NCI-H2227 (cell line): ENCODE results near the gene NTM.

Source experiments
- DNase-seq: peaks from one replicate; lab custom pipeline; 2025; ENCODE audit not compliant: unreplicated experiment; lab: John Stamatoyannopoulos, UW

Gene NTM

GRCh38 chr11:131696690-131697089 is 326.3 kb downstream of the NTM start:
- DNase-seq: no peak

DNA sequence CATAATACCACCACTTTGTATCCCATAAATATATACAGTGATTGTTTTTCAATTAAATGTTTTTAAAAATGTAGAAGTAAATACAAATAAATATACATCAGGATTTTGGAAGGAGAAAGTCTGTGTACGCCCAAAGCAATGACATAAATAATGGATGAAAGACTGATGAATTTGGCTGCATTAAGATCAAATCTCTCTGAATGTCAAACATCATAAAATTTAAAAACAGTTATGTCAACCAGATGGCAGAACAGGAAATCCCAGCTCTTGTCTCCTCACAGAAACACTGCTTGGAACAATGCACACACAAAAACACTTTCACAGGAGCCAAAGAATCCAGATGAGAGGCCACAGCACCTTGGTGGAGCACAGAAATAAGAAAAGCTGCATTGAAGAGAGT is 332.9 kb downstream of the NTM start:
- no peak for DNase-seq

DNA sequence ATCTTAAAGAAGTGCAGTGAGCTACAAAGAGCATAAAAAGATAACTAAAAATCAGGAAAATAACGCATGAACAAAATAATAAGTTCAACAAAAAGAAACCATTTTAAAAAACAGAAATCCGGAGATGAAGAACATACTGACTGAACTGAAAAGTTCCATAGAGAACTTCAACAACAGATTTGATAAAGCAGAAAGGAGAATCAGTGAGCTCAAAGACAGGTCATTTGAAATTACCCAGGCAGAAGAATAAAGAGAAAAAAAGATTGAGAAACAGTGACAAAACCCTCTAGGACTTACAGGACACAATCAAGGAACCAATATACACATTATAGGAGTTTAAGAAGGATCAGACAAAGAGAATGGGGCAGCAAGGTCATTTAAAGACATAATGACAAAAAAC is 334.3 kb downstream of the NTM start:
- no peak for DNase-seq

GRCh38 chr11:131710511-131710910 is 340.1 kb downstream of the NTM start:
- no peak for DNase-seq

- DNase-seq: no peak
Measured at GRCh38 chr11:131712897-131713296, 342.5 kb downstream of the NTM start.

GRCh38 chr11:131713529-131714134 is 343.2 kb downstream of the NTM start:
- DNase-seq: no peak

GRCh38 chr11:131717616-131718015 is 347.2 kb downstream of the NTM start:
- no peak for DNase-seq

GRCh38 chr11:131723088-131723487 is 352.7 kb downstream of the NTM start:
- DNase-seq: peak; percentile 88

GRCh38 chr11:131724436-131724975 is 354.1 kb downstream of the NTM start:
- peak; percentile 42 for DNase-seq

GRCh38 chr11:131734871-131735270 is 364.5 kb downstream of the NTM start:
- DNase-seq: no peak

GRCh38 chr11:131737357-131737756 is 366.9 kb downstream of the NTM start:
- DNase-seq: no peak

DNA sequence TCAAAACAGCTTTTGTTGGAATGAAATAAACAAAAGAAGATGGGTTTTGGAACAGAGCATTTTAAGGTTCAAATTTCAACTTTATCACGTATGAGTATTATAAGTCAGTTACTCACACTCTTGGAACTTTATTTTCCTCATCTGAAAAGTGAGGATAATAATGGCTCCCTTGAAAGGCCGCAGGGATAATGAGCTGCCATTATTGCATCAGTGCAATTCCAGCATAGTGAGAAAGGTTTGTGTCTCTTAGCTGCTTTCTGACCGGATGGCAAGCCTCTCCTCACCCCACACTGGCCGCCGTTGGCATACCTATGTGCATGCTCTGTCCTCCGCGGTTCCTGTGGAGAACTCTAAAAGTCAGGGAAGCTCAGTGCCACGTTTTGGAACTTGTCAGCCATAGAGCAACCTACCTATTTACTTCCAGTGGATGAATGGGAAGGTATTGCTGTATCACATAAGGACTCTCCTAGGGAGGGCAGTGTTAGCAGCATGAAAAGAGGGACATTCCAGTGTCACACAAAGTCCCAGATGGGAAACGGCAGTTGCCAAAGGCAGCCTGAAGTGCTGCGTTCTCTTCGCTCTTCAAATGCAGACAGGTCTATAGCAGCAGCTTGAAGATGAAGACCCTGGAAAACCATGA is 368.9 kb downstream of the NTM start:
- no peak for DNase-seq

DNA sequence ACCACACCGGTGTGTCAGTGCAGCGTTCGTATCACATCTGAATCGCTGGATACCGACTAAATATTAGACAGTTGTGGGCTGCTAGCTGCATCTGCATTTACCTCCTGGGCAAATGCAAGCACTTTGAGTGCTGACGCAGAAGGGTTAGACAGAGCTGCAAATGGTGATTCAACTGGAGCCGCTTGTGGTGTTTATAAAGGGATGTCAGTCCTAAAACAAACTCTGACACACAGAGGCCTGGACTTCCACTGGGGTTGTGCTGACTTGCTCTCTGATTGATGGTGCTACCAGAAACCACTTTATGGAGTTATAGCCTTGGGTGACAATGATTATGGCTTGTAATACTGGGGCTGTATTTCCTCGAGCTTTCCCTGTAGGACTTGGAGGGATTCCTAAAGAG is 374.4 kb downstream of the NTM start:
- no peak for DNase-seq

- no peak for DNase-seq
Measured at GRCh38 chr11:131745405-131745804, 375.0 kb downstream of the NTM start.

DNA sequence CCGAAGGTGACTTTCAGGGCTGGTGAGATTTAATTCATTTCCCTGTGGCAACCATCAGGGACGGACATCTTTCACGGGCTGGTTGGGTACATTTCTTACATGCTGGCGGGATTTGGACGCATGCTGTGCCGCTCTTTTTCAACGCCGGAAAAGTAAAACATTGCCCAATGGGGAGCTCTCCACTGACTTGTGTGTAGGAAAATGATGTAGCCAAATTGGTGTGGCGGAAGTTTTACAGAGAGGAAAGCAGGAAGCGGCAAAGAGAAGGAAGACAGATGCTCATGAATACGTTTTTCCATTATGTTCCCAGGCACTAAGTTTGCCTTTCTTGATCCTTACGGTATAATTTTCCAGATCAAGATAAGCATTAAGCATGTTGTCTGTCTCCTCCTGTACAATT is 375.8 kb downstream of the NTM start:
- no peak for DNase-seq

DNA sequence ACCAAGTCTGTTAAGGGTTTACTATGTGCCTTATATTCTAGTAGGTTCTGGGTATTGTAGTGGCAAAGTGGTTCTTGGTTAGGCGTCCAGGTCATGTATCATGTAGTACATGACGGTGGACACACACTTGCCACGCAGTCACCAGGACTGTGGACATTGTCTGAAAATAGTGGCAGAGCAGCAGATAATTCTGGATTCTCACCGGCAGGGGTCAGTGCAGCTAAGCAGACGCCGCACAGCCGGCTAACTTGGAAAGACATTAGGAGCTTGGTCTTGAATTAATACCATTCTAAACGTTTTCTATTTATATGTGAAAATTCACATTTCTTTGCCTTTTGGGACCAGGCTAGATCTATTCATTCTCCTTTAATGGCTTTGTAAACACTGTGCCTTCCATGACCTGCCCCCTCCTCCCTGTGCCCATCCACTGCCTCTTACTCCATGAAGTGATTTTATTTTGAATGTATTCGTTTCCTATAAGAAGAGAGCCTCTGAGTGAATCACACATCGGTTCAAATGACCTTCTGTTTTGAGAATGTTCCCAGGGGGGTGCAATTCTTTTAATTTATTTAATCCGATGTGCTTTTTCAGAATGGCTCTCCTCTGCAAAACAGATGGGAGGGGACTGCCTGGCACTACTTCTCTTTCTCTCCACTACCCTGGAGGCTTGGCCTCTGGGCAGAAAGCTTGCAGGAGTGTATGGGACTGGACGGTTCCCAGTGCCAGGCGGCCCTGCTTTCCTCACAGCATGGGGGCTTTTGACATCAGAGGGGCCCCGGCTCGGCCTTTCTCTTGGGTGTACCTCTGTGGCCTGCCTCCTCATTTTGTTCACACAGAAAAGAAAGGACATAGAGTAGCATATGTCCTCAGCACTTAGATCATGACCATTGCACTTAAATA is 378.0 kb downstream of the NTM start:
- peak; percentile 70 for DNase-seq

- DNase-seq: no peak
Measured at GRCh38 chr11:131749101-131749500, 378.7 kb downstream of the NTM start.

DNA sequence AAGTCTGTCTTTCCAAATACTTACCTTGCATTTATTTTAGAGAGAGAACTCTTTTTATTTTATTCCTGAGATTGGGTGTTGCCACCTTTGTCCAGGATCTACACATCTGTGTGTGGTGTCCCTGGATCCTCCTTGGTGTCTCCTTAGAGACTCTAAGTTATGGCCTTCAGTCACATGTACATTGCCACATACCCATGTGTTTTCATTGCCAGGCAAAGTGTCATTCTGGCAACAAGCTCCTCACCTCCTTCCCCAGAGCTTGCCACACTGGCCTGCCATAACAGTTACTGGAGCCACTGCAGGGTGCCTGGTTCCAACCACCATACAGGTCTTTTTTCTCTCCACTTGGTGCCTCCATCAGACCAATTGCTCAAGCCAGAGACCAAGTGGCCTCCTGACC is 379.7 kb downstream of the NTM start:
- no peak for DNase-seq

GRCh38 chr11:131750692-131751091 is 380.3 kb downstream of the NTM start:
- no peak for DNase-seq

DNA sequence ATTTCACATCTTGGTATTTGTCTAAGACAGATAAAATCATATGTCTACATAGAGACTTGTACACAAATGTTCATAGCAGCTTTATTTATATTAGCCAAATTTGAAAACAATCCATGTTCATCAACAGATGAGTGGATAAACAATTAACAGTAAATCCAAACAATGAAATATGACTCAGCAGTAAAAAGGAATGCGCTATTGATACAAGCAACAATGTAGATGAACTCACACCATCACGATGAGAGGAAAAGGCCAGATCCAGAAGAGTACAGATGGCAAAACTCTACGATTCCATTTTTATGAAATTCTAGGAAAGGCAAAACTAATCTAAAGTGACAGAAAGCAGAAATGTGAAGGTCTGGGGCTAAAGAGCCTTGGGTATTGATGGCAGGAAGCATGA is 384.3 kb downstream of the NTM start:
- DNase-seq: no peak

DNA sequence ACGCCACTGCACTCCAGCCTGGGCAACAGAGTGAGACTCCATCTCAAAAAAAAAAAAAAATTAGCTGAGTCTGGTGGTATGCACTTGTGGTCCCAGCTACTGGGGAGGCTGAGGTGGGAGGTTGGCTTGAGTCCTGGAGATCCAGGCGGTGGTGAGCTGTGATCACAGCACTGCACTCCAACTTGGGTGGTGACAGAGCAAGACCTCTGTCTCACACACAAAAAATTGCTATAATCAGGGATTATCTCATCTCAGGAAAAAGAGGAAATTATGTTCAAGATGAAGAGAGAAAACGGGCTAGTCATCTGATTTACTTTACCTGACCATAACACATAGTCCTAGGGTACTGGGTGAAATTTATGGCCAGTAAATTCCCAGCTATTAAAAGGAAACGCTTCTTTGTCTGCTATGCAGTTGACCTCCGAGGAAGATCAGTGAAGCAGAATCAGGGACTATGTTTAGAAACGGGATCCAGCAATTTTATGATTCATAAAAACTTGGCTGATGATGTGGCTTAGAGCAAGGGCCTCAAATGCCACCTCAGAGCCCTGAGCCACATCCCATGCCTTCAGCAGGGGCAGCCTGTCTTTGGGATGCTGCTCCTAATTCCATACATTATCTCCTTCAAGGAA is 386.2 kb downstream of the NTM start:
- DNase-seq: no peak
